Activated CD4-positive, alpha-beta T cell treated with anti-CD3 and anti-CD28 coated beads for 1 hour (primary cell): ENCODE measurements around the gene CSE1L.
"Not testable (repeated sequence)": the region's sequence is repeated elsewhere in the genome, so short reads cannot be mapped to it uniquely, and the experiment has no call there.

Experiments
- DNase-seq: peaks from one replicate; pipeline ENCODE4 v3.0.0-alpha.2; 2020

The CSE1L gene

GRCh38 chr20:49074521-49074920 lies 28.4 kb downstream of the CSE1L start:
- no peak for DNase-seq

DNA sequence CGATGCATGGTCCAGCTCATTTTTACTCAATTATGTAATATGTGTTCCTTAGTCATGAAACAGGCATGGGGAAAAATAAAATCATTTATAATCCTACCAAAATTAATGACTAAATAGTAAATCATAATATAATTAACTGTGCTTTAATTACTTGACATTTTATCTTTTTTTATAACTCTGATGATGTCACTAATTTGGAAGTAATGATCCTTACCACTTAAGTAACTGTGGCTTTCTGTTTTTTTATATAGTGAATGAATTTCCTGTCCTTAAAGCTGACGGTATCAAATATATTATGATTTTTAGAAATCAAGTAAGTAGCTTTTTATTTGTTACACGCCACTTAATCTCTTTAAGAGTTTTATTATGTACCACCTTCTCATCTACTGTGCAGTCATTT lies 32.2 kb downstream of the CSE1L start:
- no peak for DNase-seq

DNA sequence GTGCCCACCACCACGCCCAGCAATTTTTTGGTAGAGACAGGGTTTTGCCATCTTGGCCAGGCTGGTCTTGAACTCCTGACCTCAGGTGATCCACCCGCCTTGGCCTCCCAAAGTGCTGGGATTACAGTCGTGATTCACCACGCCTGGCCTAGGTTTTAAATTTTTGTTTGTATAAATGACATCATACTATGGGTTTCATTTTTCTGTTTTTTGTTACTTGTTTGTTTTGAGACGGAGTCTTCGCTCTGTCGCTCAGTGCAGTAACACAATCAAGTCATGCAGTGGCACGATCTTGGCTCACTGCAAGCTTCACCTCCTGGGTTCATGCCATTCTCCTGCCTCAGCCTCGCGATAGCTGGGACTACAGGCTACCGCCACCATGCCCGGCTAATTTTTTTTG lies 36.2 kb downstream of the CSE1L start:
- DNase-seq = not testable (repeated sequence)

GRCh38 chr20:49091104-49091503 lies 45.0 kb downstream of the CSE1L start:
- no peak for DNase-seq

GRCh38 chr20:49091762-49092161 lies 45.6 kb downstream of the CSE1L start:
- DNase-seq = no peak

GRCh38 chr20:49096203-49096730 lies 50.2 kb downstream of the CSE1L start:
- DNase-seq = no peak

DNA sequence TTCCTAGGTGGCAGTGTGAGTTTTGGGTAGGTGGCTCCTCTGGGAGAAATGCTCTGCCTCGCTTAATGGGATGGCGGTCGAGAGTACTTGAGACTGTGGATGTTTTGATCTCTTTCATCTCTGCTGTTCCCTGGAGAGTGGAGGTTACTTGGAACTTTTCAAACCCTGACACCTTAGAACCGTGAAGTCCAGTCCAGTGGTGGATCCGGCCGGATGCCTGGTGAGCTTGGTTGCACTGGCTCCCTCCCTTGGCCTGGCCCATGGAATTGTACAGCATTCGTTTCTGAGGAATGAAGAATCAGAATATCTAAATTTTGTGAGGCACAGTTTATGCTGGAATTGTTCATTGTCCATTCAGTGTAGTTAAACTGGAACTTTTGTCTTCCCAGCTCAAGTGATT lies 51.0 kb downstream of the CSE1L start:
- DNase-seq = no peak

DNA sequence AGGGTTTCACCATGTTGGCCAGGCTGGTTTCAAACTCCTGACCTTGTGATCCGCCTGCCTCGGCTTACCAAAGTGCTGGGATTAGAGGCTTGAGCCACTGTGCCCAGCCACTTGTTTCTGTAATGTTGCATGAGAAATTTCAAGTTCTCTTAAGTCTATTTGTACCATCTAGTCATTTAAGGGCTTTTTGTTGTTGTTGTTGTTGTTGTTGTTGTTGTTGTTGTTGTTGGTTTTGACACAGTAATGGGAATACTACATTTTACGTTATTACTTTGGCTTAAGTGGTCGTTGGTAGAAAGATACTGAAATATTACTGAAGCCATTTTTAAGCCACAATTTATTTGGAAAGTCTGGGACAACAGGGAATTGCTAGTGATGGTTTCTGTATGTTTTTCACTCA lies 52.0 kb downstream of the CSE1L start:
- no peak for DNase-seq

DNA sequence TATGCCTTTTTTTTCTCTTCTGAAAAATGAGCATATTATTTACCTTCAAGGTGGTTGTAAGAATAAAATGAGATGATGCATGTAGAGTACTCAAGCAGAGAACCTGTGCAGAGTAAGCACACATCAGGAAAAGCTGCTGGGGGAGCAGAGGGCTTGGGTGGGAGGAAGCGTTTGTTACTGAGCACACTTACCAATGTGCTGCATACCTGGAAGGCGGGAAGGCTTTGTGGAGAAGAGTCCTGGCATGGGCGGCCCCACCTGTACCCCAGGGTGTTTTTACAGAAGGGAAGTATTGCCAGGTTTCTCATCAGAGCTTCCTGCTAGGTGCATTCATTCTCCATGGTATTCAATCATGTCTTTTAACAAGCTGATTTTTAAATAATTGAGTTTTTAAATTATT lies 52.9 kb downstream of the CSE1L start:
- DNase-seq = no peak

GRCh38 chr20:49100292-49100691 lies 54.2 kb downstream of the CSE1L start:
- DNase-seq = not testable (repeated sequence)

- no peak for DNase-seq
These were observed 54.9 kb downstream of the CSE1L start for GRCh38 chr20:49100972-49101371.

DNA sequence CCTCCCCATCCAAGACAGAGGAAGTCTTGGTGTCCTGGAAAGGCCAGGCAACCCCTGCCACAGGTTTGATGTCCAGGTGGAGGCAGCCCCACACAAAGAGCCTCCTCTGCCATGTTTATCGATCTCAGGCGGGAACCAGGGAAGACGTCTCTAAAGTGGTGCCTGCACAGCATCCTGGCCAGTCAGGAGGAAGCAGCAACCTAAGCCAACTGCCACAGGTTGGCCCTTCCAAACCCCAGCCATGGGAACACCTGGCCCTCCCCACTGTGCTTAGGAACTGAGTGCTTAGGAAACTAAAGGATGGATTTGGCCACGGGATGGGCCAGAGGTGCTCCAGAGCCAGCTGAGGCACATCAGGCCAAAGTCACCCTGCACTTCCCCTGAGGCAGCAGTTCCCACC lies 56.9 kb downstream of the CSE1L start:
- no peak for DNase-seq

- no peak for DNase-seq
These were observed 57.7 kb downstream of the CSE1L start for GRCh38 chr20:49103647-49104364.

- no peak for DNase-seq
These were observed 58.2 kb downstream of the CSE1L start for GRCh38 chr20:49104365-49104648.

- DNase-seq = not testable (repeated sequence)
These were observed 59.0 kb downstream of the CSE1L start for GRCh38 chr20:49104979-49105547.

GRCh38 chr20:49106328-49106727 lies 60.2 kb downstream of the CSE1L start:
- no peak for DNase-seq

- DNase-seq = no peak
These were observed 64.9 kb downstream of the CSE1L start for GRCh38 chr20:49110767-49111694.

DNA sequence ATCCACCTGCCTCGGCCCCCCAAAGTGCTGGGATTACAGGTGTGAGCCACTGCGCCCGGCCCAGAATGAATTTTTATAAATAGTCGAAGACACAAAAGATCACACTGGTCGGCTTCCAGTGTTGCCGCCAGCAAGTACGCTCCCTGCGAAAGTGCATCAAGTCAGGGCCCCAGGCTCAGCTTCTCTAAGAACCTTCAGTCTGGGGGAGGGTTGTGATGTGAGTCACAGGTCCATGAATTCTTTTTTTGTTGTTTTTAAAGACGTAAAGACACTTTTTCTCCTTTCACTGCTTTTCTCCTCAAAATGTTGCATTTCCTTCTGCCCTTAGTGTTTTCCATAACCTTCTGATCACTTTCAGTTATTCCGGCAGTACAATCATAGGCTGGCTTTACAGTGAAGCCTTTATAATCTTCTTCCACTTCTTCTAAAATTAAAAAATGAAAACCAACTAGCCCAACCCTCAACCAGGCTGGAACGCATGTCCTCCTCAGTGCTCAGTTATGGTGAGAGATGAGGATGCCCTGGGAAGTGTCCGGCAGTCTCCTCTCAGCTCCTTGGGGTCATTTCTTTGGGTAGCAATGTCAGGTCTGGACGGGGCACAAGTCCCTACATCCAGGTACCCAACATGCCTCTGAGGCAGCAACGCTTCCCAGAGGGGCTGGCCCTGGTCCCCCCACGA lies 66.6 kb downstream of the CSE1L start:
- DNase-seq = no peak

DNA sequence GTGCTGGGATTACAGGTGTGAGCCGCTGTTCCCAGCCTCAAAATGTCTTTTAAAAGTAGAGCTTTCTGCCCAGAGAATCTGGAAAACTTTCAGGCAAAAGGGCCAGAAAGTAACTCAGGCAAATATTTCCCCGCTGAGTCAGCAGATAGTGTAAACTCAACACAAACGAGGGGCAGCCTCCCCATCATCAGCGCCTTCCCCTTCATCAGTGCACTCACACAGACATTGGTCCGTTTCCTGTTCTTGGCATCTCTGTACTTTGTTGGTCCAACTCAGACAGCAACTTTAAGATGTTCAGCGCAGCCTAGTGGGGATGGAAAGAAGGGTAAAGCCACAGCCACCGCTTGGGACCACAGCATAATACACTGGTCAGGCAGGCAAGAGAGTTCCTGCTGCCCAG lies 69.5 kb downstream of the CSE1L start:
- DNase-seq = no peak

GRCh38 chr20:49118307-49118706 lies 72.2 kb downstream of the CSE1L start:
- DNase-seq = no peak

- no peak for DNase-seq
These were observed 73.9 kb downstream of the CSE1L start for GRCh38 chr20:49119988-49120387.

GRCh38 chr20:49122920-49123319 lies 76.8 kb downstream of the CSE1L start:
- DNase-seq = no peak

DNA sequence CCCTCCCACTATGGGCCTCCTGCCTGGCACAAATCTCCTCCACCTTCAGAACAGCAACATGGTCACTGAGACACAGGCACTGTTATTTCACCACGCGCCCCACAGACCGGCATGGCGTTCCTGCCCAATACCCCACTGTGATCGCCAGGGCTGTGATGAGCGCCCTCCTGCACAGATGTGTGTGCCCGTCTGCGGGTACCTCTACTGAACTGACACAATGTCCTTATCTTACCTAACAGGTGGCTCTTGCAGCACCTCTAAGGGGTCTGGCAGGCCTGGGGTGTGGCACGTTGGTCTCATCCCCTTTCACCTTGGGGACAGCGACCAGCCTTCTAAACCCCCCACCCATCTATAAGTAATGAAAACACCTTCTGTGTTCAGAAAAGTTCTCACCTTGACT lies 77.9 kb downstream of the CSE1L start:
- no peak for DNase-seq
